ENCODE measurements around the gene VPS45. TPM values are rescaled to one million over a fixed set of nuclear protein-coding genes. Genes with fewer than 3 reads are reported as not detected.

VPS45 gene
- polyA plus RNA-seq, 1 donor (not counting 4 experiments of a cell fraction or from before 2014, with no cell fraction given) = 40.0 TPM

GRCh38 chr1:150155413-150156071, 88.0 kb downstream of the VPS45 start:
- no peak for TF ChIP-seq CTCF (optimal IDR thresholded peaks at IDR 0.05 in 1 of 3, IDR thresholded peaks at IDR 0.05 in 1 of 3, conservative IDR thresholded peaks at IDR 0.05 in 1 of 3; ENCODE audit: extremely low read depth in 1 of 3, insufficient read depth in 2 of 3, low read length in 3 of 3)
- no peak for TF ChIP-seq EZH2 (IDR thresholded peaks at IDR 0.05; ENCODE audit: low read length)
- Histone ChIP-seq H4K20me1 (ENCODE audit: control insufficient read depth, extremely low read depth, insufficient read depth, low read length) (no peaks in the 10 kb centered on the region), H3K9me3 (ENCODE audit: control insufficient read depth, low read depth, low read length) (no peaks in the 10 kb centered on the region), H3K4me1 (ENCODE audit: control insufficient read depth, extremely low read depth, insufficient read depth, low read length) (peaks cover 4% of the 10 kb centered on the region), H3K9me1 (ENCODE audit: control insufficient read depth, extremely low read depth, insufficient read depth, low read length) (no peaks in the 10 kb centered on the region), H2AFZ (ENCODE audit: control insufficient read depth, low read length) (no peak overlapping the region), H3K4me3 (ENCODE audit: control insufficient read depth in 2 of 3, extremely low read depth in 1 of 3, insufficient read depth in 2 of 3, low read depth in 1 of 3, low read length in 3 of 3) (no peak overlapping the region), H3K27ac (ENCODE audit: control insufficient read depth, insufficient read depth, low read length) (no peak overlapping the region), H3K4me2 (ENCODE audit: control insufficient read depth, extremely low read depth, insufficient read depth, low read depth, low read length) (no peak overlapping the region), H3K36me3 (ENCODE audit: control insufficient read depth in 2 of 2, extremely low read depth in 1 of 2, insufficient read depth in 2 of 2, low read length in 2 of 2) (peaks cover 2 to 5% of the 10 kb centered on the region in 2 experiments), H3K27me3 (ENCODE audit: control insufficient read depth, extremely low read depth, insufficient read depth, low read length) (no peaks in the 10 kb centered on the region), H3K9ac (ENCODE audit: control insufficient read depth, extremely low read depth, insufficient read depth, low read length) (no peak overlapping the region), H3K79me2 (ENCODE audit: control insufficient read depth, insufficient read depth, low read length) (no peaks in the 10 kb centered on the region)
- DNase-seq (ENCODE audit: low read depth, low spot score) (no peak), FAIRE-seq (no peak)
- dilution Hi-C loops (cut with MboI; ENCODE audit: extremely low pct_ligation_motif_present, low sequenced_read_pairs) = no loop called here

- no peak overlapping the region for H3K27ac ChIP-seq (ENCODE audit: control insufficient read depth, insufficient read depth, low read length)
- H3K36me3 ChIP-seq (ENCODE audit: control insufficient read depth in 2 of 2, extremely low read depth in 1 of 2, insufficient read depth in 2 of 2, low read length in 2 of 2) = peaks cover 2 to 5% of the 10 kb centered on the region in 2 experiments
- TF ChIP-seq CTCF (optimal IDR thresholded peaks at IDR 0.05 in 1 of 3, IDR thresholded peaks at IDR 0.05 in 1 of 3, conservative IDR thresholded peaks at IDR 0.05 in 1 of 3; ENCODE audit: extremely low read depth in 1 of 3, insufficient read depth in 2 of 3, low read length in 3 of 3) (no peak), EZH2 (IDR thresholded peaks at IDR 0.05; ENCODE audit: low read length) (no peak)
- H3K9ac ChIP-seq (ENCODE audit: control insufficient read depth, extremely low read depth, insufficient read depth, low read length) = no peak overlapping the region
- H3K4me1 ChIP-seq (ENCODE audit: control insufficient read depth, extremely low read depth, insufficient read depth, low read length) = no peaks in the 10 kb centered on the region
- H3K9me1 ChIP-seq (ENCODE audit: control insufficient read depth, extremely low read depth, insufficient read depth, low read length) = no peaks in the 10 kb centered on the region
- no peaks in the 10 kb centered on the region for H3K27me3 ChIP-seq (ENCODE audit: control insufficient read depth, extremely low read depth, insufficient read depth, low read length)
- FAIRE-seq (no peak), DNase-seq (ENCODE audit: low read depth, low spot score) (no peak)
- H3K4me3 ChIP-seq (ENCODE audit: control insufficient read depth in 2 of 3, extremely low read depth in 1 of 3, insufficient read depth in 2 of 3, low read depth in 1 of 3, low read length in 3 of 3) = no peak overlapping the region
- dilution Hi-C loops (cut with MboI; ENCODE audit: extremely low pct_ligation_motif_present, low sequenced_read_pairs) = no loop called here
- no peak overlapping the region for H3K4me2 ChIP-seq (ENCODE audit: control insufficient read depth, extremely low read depth, insufficient read depth, low read depth, low read length)
- no peaks in the 10 kb centered on the region for H3K79me2 ChIP-seq (ENCODE audit: control insufficient read depth, insufficient read depth, low read length)
- no peaks in the 10 kb centered on the region for H3K9me3 ChIP-seq (ENCODE audit: control insufficient read depth, low read depth, low read length)
- H4K20me1 ChIP-seq (ENCODE audit: control insufficient read depth, extremely low read depth, insufficient read depth, low read length) = no peaks in the 10 kb centered on the region
- no peak overlapping the region for H2AFZ ChIP-seq (ENCODE audit: control insufficient read depth, low read length)
Measured at GRCh38 chr1:150156868-150157603, 89.5 kb downstream of the VPS45 start.
